GM18526 (cell line): ENCODE measurements around the gene YWHAG.
A peak's percentile ranks its signal among the peaks of the same experiment; 100 is the strongest.

ENCODE experiments used
- POLR2A ChIP-seq: IDR thresholded peaks from 3 replicates; pipeline ENCODE4 v1.6.1; 2011; ENCODE audit not compliant: insufficient read length; ENCODE audit errors: extremely low read depth

The YWHAG gene

GRCh38 chr7:76338298-76339084, 20.3 kb downstream of the YWHAG start:
- no peak for TF ChIP-seq POLR2A

GRCh38 chr7:76337147-76337546, 21.6 kb downstream of the YWHAG start:
- TF ChIP-seq POLR2A = no peak

GRCh38 chr7:76336094-76336493, 22.7 kb downstream of the YWHAG start:
- no peak for TF ChIP-seq POLR2A

DNA sequence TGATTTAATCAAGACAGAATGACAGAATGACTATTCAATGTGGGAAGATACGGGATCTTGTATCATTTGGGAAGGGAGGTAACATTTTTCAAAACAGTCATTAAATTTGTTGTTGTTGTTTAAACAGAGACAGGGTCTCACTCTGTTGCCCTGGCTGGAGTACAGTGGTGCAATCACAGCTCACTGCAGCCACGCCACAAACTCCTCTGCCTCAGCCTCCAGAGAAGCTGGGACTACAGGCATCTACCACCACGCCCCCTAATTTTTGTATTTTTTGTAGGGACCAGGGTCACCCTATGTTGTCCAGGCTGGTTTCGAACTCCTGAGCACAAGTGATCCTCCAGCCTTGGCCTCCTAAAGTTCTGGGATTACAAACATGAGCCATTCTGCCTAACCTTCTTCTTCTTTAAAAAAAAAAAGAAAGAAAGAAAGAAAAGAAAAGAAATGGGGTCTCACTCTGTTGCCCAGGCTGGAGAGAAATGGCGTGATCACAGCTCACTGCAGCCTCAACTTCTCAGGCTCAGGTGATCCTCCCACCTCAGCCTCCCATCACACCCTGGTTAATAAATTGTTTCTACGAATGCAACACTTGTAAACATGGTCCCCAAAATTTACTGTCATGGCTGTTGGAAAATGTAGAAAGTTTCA, 24.3 kb downstream of the YWHAG start:
- TF ChIP-seq POLR2A = no peak

- TF ChIP-seq POLR2A = no peak
These were observed 25.2 kb downstream of the YWHAG start for GRCh38 chr7:76333511-76334101.

DNA sequence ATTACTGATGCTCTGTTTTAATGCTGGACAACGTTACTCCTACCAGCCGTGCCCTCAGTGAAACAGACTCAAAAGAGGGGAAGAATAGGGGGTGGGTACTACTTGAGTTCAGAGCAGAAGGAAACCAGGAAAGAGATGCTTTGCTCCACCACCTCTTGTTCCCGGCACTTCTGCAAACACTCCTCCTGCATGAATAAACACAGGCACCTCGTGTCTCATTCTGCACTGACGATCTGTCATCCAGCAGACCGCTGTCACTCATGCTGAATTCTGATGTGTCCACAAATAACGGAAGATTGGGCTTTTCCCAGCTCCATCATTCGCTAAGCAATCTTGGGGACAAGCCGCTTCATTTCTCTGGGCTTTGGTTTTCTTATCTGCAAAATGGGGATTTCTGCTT, 26.7 kb downstream of the YWHAG start:
- no peak for TF ChIP-seq POLR2A

DNA sequence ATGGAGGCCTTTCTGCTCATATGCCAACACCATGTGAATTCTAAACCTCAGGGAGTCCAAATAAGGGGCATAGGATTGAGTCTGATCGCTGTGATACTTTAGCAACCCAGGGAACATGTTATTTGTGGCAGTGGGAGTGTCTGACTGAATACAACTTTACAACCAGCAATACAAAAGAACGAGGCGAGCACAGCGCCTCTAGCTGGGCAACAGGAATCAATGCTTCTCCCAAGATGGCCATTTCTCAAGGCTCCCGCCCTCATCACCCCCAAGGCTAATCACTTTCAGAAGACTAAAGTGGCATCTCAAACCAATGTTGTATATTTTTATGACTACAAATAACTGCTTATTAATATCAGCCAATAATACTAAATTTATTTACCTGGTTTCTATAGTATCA, 28.1 kb downstream of the YWHAG start:
- no peak for TF ChIP-seq POLR2A

- no peak for TF ChIP-seq POLR2A
These were observed 28.5 kb downstream of the YWHAG start for GRCh38 chr7:76330261-76330660.

GRCh38 chr7:76329479-76329878, 29.3 kb downstream of the YWHAG start:
- no peak for TF ChIP-seq POLR2A

DNA sequence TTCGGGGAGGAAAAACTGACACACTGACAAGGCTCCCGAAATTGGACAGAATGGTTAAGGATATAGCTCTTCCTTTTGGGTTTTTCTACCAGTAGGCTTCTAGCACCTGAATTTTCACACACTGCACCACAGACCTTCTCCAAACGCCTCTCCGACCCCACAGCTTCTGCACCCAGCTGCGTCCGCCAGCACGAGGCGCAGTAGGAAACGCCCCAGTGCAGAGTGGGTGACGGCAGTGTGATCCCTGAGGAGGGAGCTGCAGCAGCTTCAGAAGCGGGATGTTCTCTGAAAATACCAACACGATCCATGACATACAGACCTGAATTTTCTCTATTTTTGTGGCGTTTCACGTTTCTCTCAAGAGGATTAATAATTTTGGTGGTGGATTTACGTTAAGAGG, 30.4 kb downstream of the YWHAG start:
- TF ChIP-seq POLR2A = no peak

- no peak for TF ChIP-seq POLR2A
These were observed 31.2 kb downstream of the YWHAG start for GRCh38 chr7:76327610-76328009.

DNA sequence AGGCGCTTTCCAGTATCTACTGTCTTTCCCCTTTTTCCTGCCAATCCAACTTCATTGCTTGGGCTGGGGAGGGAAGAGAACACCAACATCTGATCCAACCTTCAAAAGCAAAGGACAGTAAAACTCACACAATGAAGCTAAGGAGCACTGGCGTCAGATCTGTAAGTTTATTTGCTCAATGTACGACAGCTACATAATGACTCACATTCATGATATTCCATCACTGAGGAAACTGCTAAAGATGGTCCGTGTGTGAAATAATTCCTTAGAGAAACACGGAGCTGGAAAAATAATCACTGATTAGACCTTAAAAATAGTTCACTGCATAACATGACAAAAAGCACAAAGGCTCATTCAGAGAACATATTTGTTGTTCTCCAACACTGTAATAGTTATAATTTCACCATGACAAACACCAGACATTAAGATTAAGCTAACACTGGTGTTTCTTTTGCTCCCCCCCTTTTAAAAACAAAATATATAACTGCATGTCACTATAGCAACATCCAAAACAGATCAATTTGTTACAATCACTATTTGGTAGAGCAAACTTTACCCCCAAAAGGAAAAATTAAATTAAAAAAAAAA, 32.1 kb downstream of the YWHAG start:
- no peak for TF ChIP-seq POLR2A

DNA sequence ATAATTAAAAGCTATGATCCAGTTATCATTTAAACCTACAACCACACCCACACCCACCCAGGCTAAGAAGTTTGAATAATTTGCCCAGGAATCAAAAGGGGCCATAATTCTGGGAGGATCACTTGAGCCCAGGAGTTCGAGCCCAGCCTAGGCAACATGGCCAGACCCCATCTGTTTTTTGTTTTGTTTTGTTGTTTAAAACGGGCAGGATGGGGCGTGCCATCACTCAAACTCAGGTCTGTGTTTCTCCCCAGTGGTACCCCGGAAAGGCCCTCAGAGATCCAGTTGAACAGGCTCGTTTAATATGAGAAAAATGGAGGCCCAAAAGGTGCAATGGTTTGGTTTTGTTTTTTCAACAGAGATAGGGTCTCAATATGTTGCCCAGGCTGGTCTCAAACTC, 33.0 kb downstream of the YWHAG start:
- no peak for TF ChIP-seq POLR2A

DNA sequence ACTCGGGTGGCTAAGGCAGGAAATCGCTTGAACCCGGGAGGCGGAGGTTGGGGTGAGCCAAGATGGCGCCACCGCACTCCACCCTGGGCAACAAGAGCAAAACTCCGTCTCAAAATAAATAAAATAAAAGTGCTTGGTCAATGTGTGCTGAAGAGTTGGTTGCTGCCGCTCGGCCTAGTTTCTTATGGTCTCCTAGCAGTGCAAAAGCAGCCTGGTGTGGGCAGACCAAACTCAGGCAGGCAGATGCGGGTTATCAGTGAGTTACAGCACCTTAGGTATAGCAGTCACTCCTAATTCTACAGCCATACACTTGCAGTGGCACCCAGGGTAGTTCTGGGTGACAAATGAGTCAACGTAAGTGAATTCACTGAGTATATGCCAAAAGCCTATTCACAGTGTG, 33.7 kb downstream of the YWHAG start:
- TF ChIP-seq POLR2A = no peak

DNA sequence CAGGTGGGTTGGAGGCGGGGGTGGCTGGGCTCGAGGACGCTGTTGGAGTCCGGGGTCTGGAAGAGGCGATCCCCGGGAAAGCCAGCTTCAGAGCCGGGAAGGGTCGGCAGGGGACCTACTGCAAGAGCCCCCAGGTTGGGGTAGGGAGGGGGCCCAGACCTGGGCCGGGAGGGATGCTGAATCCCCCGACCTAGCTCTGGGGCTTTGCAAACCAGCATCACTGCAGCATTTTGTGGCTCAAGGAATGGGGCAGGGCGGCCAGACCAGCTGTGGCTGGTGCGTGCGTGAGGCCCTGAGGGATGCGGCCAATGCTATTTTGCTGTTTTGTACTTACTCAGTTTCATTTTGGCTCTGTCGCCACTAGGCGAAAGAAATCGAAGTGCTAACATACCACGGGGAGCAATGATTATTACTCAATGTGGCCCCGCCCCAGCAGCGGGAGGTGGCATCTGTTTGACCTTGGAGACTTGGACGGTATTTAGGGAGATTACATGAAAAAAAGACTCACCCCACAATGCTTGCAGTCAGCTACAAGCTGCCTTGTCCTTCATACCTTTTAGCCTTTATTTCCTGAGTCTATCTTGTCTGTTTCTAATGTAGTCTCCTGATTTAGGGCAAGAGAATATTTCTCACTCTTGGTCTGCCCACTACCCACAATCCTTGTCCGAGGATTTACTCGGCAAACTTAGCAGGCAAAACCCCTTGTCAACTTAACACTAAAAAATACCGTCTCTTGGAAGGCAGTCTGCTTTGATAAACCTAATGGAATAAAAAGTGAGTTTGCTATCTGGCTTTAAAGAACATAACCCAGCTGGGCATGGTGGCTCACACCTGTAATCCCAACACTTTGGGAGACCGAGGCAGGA, 40.1 kb downstream of the YWHAG start:
- TF ChIP-seq POLR2A = peak; percentile 36

DNA sequence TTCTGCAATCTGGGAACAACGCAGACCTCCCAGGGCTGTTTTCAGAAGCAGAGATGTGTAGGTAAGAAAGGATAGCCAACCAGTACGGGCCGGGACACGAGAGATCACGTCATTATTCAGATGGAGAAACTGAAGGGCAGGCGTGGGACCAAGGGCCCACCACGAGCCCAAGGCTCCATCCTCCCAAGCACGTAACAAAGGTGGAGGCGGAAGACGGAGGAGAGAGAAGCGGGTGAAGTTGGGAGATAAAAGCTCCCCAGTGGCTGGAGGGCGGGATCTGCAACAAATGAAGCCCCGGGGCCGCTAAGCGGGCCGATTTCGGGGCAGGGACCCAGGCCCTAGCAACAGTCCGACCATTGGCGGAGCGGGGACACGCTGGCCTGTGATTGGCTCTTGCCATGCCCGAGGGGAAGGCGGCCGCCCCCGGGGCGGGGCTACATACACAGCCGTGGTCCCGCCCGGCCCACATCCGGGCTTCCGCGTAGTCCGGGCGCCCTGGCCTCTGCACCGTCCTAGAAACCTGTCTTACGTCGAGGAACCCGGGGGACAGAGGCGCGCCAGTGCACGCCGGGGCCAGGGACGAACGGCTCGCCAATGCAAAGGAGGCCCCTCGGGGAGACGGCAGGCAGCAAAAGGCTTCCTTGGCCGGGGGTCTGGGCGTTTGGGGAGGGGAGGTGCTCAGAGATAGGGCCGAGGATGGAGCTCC, 40.9 kb downstream of the YWHAG start:
- TF ChIP-seq POLR2A = peak; percentile 68
